Cardiac muscle cell (in vitro differentiated cells and primary cell): ENCODE measurements around the gene ORM2. TPM values are rescaled to one million over a fixed set of nuclear protein-coding genes. Genes with fewer than 3 reads are reported as not detected.
"Not testable (repeated sequence)": the region's sequence is repeated elsewhere in the genome, so short reads cannot be mapped to it uniquely, and the experiment has no call there.

Experiments
- DNase-seq, 2 donors: peaks; one replicate each; pipeline versions ENCODE4 v3.0.0 to v3.0.0-alpha.2; 2010 to 2017; ENCODE audit warnings: low read depth in 1 of 2, low spot score in 1 of 2
- H3K27ac ChIP-seq: fragments of 200-600 bp; sonication (generic); 2 replicates; pipeline ENCODE4 v1.5.1; 2016
- H3K27me3 ChIP-seq: fragments of 200-600 bp; sonication (generic); 2 replicates; pipeline ENCODE4 v1.6.0; 2016; ENCODE audit warnings: control low read depth
- H3K36me3 ChIP-seq: fragments of 200-600 bp; sonication (generic); 2 replicates; pipeline ENCODE4 v1.5.1; 2016; ENCODE audit warnings: control low read depth
- H3K4me1 ChIP-seq: fragments of 200-600 bp; sonication (generic); 2 replicates; pipeline ENCODE4 v1.8.1; 2017; ENCODE audit warnings: low read depth, mild to moderate bottlenecking, mixed run types
- H3K4me3 ChIP-seq: fragments of 200-600 bp; sonication (generic); 2 replicates; pipeline ENCODE4 v1.5.1; 2016; ENCODE audit warnings: mild to moderate bottlenecking
- H3K9me3 ChIP-seq: fragments of 200-600 bp; sonication (generic); 2 replicates; pipeline ENCODE4 v1.5.1; 2017; ENCODE audit warnings: low read depth, mild to moderate bottlenecking, control low read depth
- CTCF ChIP-seq: IDR thresholded peaks from 2 replicates; pipeline ENCODE4 v1.5.1; 2012; ENCODE audit warnings: low read depth, mild to moderate bottlenecking, low read length
- polyA plus RNA-seq: library from polyadenylated mRNA; unstranded; fragments of >200 nt; fragmentation: Nextera tagmentation; extraction: Ambion mirVana; gene quantifications from 2 replicates; pipeline ENCODE4 v1.2.1, GENCODE V29; 2016
- total RNA-seq: library from RNA; depleted of rRNA; stranded (reverse); fragments of >200 nt; gene quantifications from 2 replicates; pipeline ENCODE4 v1.2.3, GENCODE V29; 2016

Gene ORM2
- total and polyA plus RNA-seq, 2 experiments from 2014 or later = not detected

- no peak overlapping the region for H3K4me3 ChIP-seq
- H3K4me1 ChIP-seq = no peaks in the 10 kb centered on the region
- H3K27me3 ChIP-seq = no peaks in the 10 kb centered on the region
- DNase-seq = no peak
- no peak overlapping the region for H3K27ac ChIP-seq
- no peaks in the 10 kb centered on the region for H3K36me3 ChIP-seq
- no peaks in the 10 kb centered on the region for H3K9me3 ChIP-seq
- TF ChIP-seq CTCF = no peak
These were observed 10.5 kb upstream of the ORM2 start for GRCh38 chr9:114319147-114319546.

- not testable (repeated sequence) for H3K27ac ChIP-seq, H3K4me3 ChIP-seq, H3K27me3 ChIP-seq, H3K9me3 ChIP-seq, H3K36me3 ChIP-seq, H3K4me1 ChIP-seq
- DNase-seq = peak in 1 of 2 donors; percentile 63
These were observed 9.0 kb upstream of the ORM2 start for GRCh38 chr9:114320710-114321109.

DNA sequence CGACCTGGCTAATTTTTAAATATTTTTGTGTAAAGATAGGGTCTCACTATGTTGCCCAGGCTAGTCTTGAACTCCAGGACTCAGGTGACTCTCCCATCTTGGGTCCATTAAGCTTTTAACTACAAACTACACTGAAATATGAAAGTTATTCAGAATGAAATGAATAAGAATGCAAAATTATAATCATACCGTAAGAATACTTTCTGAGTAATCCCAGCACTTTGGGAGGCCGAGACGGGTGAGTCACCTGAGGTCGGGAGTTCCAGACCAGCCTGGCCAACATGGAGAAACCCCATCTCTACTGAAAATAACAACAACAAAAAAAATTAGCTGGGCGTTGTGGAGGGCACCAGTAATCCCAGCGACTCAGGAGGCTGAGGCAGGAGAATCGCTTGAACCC is 7.9 kb upstream of the ORM2 start:
- Histone ChIP-seq H3K27ac (no peak overlapping the region), H3K27me3 (no peaks in the 10 kb centered on the region), H3K4me1 (no peaks in the 10 kb centered on the region), H3K4me3 (no peak overlapping the region), H3K9me3 (no peaks in the 10 kb centered on the region), H3K36me3 (no peaks in the 10 kb centered on the region)
- no peak for TF ChIP-seq CTCF
- no peak for DNase-seq

- not testable (repeated sequence) for H3K27ac ChIP-seq, DNase-seq, H3K27me3 ChIP-seq, H3K4me3 ChIP-seq, H3K36me3 ChIP-seq, H3K4me1 ChIP-seq, H3K9me3 ChIP-seq
These were observed 7.4 kb upstream of the ORM2 start for GRCh38 chr9:114322160-114322818.

DNA sequence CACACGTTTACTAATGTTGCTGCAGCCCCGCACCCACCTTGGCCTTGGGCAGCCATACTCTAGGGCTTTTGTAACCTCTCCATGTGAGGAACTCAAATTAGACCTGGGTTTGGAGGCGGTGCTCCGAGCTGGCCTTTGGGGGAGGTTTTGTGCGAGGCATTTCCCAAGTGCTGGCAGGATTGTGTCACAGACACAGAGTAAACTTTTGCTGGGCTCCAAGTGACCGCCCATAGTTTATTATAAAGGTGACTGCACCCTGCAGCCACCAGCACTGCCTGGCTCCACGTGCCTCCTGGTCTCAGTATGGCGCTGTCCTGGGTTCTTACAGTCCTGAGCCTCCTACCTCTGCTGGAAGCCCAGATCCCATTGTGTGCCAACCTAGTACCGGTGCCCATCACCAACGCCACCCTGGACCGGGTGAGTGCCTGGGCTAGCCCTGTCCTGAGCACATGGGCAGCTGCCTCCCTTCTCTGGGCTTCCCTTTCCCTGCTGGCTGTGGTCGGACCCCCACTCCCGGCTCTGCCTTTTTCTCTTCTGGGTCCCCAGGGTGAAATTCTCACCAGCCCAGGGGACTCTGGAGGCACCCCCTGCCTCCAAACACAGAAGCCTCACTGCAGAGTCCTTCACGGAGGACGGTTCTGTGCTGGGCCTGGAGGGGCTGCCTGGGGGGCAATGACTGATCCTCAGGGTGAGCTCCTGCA is 6.7 kb upstream of the ORM2 start, which contains the start of gene ORM1:
Gene ORM1 (plus strand): TSS at position 268 of the 701 bp plus-strand sequence. CDS start 36 bp downstream, at position 304.
- not testable (repeated sequence) for H3K27me3 ChIP-seq, H3K4me3 ChIP-seq, H3K27ac ChIP-seq, H3K36me3 ChIP-seq, H3K9me3 ChIP-seq, H3K4me1 ChIP-seq, DNase-seq

DNA sequence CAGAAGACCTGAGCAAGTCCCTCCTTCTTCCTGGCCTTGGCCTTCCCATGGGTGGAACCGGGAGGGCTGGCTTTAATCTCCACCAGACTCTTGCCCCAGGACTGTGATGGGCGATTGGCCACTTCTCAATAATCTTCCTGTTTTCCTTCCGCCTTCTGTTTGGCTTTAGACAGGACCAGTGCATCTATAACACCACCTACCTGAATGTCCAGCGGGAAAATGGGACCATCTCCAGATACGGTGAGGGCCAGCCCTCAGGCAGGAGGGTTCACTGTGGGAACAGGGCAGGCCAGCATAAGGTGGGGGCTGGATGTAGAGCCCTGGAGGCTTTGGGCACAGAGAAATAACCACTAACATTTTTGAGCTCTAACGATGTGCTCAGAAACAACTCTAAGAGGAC is 5.8 kb upstream of the ORM2 start:
- DNase-seq, H3K27ac ChIP-seq, H3K9me3 ChIP-seq, H3K4me3 ChIP-seq, H3K4me1 ChIP-seq, H3K36me3 ChIP-seq, H3K27me3 ChIP-seq: not testable (repeated sequence)

DNA sequence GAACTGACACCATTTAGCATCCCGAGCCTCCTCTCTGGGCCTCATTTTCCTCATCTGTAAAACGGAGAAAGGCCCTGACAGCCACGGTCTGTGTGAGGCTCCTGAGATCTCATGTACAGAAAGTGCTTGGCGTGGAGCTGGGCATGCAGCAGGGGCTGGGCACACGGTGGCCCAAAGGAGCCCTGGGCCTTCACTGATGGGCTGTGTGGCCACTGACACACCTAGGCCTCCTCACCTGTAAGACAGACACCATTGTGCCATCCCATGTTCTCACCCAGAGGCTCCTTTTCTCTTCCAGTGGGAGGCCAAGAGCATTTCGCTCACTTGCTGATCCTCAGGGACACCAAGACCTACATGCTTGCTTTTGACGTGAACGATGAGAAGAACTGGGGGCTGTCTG is 5.2 kb upstream of the ORM2 start:
- H3K27ac ChIP-seq = no peak overlapping the region
- no peaks in the 10 kb centered on the region for H3K27me3 ChIP-seq
- H3K9me3 ChIP-seq = no peaks in the 10 kb centered on the region
- no peaks in the 10 kb centered on the region for H3K36me3 ChIP-seq
- no peak for DNase-seq
- H3K4me1 ChIP-seq = no peaks in the 10 kb centered on the region
- H3K4me3 ChIP-seq = no peak overlapping the region
- no peak for TF ChIP-seq CTCF

GRCh38 chr9:114324965-114325364 is 4.7 kb upstream of the ORM2 start:
- not testable (repeated sequence) for H3K27ac ChIP-seq, H3K4me3 ChIP-seq, H3K36me3 ChIP-seq, H3K4me1 ChIP-seq, H3K27me3 ChIP-seq, H3K9me3 ChIP-seq, DNase-seq

DNA sequence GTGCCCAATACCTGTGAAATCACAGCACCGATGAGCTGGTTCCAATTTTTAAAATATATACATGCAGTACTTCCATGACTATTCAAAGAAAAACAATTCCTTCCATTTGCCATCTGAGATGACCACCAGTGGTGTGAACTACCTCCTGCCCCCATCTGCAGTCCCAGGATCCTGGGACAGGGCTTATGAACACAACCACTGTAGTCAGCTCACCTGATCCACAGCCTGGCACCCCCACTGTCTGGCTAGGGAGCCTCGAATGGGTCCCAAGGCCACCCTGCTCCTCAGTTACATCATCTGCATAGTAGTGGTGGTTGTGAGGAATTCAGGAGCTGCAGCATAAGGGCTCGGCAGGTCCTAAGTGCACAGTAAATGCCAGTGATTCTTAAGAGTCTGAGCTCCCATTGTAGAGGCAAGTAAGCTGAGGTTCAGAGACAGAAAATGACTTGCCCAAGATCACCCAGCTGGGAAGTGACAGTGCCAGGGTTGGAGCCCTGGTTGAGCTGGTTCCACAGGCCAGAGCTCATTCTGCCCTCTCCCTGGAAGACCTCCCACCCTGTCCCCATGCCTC is 3.9 kb upstream of the ORM2 start:
- not testable (repeated sequence) for DNase-seq, H3K27me3 ChIP-seq, H3K9me3 ChIP-seq, H3K27ac ChIP-seq, H3K36me3 ChIP-seq, H3K4me1 ChIP-seq, H3K4me3 ChIP-seq
